ENCODE results near the gene CERK.
"Not testable (repeated sequence)": the region's sequence is repeated elsewhere in the genome, so short reads cannot be mapped to it uniquely, and the experiment has no call there.

The CERK gene

DNA sequence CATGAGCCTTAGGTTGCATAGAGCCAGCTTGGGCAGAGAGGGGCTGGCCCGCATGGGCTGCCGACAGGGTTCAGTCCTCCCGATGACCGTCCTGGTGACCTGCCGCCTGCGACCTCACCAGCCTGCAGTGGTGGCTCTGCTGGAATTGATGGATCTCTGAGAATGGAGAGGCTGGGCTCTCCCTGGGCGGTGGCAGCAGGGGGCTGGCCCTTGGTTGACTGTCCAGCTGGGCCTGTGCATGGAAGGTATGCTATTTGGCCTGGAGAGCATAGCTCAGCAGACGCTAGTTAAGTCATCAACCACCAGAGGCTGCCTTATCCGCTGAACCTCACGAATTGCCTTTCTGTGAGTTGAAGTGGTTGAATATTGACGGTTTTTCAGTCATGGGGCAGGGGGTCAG, 98.2 kb downstream of the CERK start:
- DNase-seq = no peak

GRCh38 chr22:46638601-46639431, 99.2 kb downstream of the CERK start:
- no peak for DNase-seq

DNA sequence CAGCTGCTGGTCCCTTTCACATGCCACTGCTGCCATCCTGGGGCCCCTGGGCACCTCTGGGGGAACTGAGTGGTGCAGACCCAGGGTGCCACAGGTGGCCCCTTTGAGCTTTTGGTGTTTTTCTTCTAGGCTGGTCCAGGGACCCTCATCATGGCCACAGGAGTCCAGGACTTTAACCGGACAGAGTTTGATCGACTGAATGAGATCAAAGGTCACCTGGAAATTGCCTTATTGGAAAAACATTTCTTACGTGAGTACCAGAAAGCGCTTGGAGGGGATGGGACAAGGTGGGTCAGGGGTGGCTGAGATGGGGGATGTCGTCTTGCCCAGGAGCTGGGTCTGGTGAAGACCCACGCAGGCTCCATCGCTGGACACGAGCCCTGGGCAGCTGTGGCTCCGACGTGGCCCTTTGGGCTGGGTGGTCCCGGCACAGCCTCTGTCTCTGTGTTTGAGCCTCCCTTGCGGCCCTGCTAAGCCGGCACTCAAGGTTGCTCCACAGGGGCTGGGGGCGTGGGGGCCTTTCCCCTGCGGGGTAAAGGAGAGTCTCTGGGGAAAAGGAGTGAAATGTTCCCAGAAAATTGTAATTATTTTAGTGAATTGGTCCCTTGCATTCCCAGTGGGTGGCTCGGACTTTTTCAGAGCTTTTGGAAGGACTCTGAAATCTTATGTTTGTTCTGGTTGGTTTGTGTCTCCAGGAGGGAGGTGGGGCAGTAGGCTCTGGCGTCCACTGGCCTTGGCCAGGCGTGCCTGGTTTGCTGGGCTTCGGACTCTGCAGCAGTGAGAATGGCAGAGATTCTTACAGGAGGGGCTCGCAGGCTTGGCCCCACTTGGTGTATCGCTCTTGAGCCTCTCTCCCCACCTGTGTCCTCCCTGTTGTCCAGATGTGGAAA, 100.1 kb downstream of the CERK start:
- no peak for DNase-seq

DNA sequence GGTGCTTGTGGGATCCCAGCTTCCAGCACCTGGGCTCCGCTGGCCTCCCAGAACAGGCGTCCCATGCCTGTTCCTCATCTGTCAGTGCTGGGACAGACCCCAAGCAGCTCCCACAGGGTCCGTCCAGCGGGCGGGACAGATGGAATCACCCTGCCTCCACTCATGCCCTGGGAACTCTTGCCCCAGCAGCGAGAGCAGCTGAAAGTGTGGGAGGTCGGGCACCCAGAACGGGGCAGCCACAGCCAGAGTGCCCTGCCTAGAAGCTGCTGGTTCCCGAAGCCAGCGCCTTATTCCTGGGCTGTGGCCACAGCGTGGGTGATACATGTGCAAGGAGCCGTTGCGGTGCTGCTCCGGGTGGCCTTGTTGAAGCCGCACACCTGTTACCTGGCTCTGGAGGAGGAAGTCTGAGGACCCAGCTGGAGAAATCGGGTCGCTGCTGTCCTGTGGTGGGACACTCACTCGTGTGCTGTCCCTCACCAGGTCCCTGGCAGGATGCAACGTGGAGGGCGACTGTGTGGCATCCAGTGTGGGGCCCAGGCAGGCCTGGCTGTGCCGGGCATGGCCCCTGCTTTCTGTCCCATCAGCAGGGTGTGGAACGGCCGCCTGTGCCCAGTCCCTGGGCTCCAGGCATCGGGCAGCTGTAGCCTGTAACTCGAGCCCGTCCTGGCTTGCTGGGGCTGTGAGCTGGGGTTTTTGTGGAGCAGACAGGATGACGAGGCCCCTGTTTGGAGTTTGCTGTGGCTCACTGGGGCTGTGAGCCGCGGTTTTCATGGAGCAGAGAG, 101.6 kb downstream of the CERK start:
- DNase-seq = no peak

GRCh38 chr22:46635756-46636155, 102.3 kb downstream of the CERK start:
- DNase-seq = no peak

DNA sequence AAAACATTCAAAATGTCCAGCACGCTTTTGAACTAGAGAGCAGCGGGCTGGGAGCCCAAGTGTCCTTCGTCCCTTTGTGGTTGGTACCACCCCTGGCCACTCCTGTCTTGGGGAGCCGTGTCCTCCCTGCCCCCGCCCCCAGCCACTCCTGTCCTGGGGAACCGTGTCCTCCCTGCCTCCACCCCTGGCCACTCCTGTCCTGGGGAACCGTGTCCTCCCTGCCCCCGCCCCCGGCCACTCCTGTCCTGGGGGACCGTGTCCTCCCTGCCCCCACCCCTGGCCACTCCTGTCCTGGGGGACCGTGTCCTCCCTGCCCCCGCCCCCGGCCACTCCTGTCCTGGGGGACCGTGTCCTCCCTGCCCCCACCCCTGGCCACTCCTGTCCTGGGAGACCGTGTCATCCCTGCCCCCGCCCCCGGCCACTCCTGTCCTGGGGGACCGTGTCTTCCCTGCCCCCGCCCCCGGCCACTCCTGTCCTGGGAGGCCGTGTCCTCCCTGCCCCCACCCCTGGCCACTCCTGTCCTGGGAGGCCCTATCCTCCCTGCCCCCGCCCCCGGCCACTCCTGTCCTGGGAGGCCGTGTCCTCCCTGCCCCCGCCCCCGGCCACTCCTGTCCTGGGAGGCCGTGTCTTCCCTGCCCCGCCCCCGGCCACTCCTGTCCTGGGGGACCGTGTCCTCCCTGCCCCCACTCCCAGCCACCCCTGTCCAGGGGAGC, 102.9 kb downstream of the CERK start:
- not testable (repeated sequence) for DNase-seq
